ENCODE measurements around the gene ZNF670. TPM values are rescaled to one million over a fixed set of nuclear protein-coding genes. Genes with fewer than 3 reads are reported as not detected.

Gene ZNF670
- polyA plus RNA-seq, 1 donor from 2014 or later: 9.3 TPM

DNA sequence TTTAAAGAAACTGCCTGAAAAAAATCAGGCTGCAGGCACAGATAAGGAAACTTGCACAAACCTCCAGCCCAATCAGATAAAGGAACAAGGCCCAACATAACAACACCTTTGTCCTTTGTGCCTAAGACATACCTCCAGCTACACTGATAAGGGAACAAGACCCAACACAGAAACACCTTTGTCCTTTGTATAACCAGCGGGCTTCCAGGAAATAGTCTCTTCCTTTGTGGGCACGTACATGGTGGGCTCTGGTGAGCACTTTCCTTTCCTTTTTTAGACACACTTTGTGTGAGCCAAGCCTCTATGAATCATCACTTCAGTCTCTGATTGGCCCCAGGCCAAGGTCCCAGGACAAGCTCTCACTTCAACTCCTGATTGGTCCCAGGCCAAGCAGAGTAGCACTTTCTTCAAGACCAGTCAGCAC, 23.6 kb downstream of the ZNF670 start:
- H3K79me2 ChIP-seq (replicated peaks; ENCODE audit: insufficient read depth, low read length): peaks cover 38% of the 10 kb centered on the region
- H3F3A ChIP-seq (ENCODE audit: insufficient read depth, low read length, poor library complexity, severe bottlenecking): no peaks in the 10 kb centered on the region
- no peaks in the 10 kb centered on the region for H4K20me1 ChIP-seq (ENCODE audit: insufficient read depth)
- H2AFZ ChIP-seq (ENCODE audit: low read depth, low read length): no peak overlapping the region
- no peak overlapping the region for H3K4me3 ChIP-seq (ENCODE audit: low read length)
- peaks cover 5% of the 10 kb centered on the region for H3K9me3 ChIP-seq (ENCODE audit: low read length)
- H3K27ac ChIP-seq (ENCODE audit: low read length): no peak overlapping the region
- H3K9me2 ChIP-seq (ENCODE audit: insufficient read depth, low read length): no peaks in the 10 kb centered on the region
- H3K27me3 ChIP-seq (ENCODE audit: insufficient read depth, low read depth, low read length): no peaks in the 10 kb centered on the region
- H3K9ac ChIP-seq (ENCODE audit: low read length): no peak overlapping the region
- no peak for TF ChIP-seq EZH2 (IDR thresholded peaks at IDR 0.05; ENCODE audit: borderline replicate concordance, insufficient read depth, low read length, poor library complexity, severe bottlenecking)
- H3K4me2 ChIP-seq (ENCODE audit: low read length): no peak overlapping the region
- no peaks in the 10 kb centered on the region for H3K36me3 ChIP-seq (ENCODE audit: insufficient read depth, low read length)

DNA sequence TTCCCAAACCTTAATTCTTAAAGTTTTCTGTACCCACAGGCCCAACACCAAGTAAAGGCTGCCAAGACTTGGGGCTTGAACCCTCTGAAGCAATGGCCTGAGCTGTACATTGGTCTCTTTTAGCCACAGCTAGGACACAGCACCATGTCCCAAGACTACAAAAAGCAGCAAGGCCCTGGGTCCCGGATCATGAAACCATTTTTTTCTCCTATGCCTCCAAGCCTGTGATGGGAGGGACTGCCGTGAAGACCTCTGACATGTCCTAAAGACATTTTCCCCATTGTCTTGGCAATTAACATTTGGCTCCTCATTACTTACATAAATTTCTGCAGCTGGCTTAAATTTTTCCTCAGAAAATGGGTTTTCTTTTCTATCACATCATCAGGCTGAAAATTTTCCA, 30.9 kb downstream of the ZNF670 start:
- Histone ChIP-seq H3K27ac (ENCODE audit: low read length) (no peak overlapping the region), H3K36me3 (ENCODE audit: insufficient read depth, low read length) (no peaks in the 10 kb centered on the region), H3K9me3 (ENCODE audit: low read length) (peaks cover 13% of the 10 kb centered on the region), H3K9me2 (ENCODE audit: insufficient read depth, low read length) (no peaks in the 10 kb centered on the region), H3K4me2 (ENCODE audit: low read length) (no peak overlapping the region), H4K20me1 (ENCODE audit: insufficient read depth) (no peaks in the 10 kb centered on the region), H2AFZ (ENCODE audit: low read depth, low read length) (no peak overlapping the region), H3F3A (ENCODE audit: insufficient read depth, low read length, poor library complexity, severe bottlenecking) (no peaks in the 10 kb centered on the region), H3K4me3 (ENCODE audit: low read length) (no peak overlapping the region), H3K79me2 (replicated peaks; ENCODE audit: insufficient read depth, low read length) (peaks cover 30% of the 10 kb centered on the region), H3K27me3 (ENCODE audit: insufficient read depth, low read depth, low read length) (no peaks in the 10 kb centered on the region), H3K9ac (ENCODE audit: low read length) (no peak overlapping the region)
- TF ChIP-seq EP300 (conservative IDR thresholded peaks at IDR 0.05; ENCODE audit: poor library complexity, severe bottlenecking) (no peak), MXI1 (conservative IDR thresholded peaks at IDR 0.05; ENCODE audit: poor library complexity, severe bottlenecking) (no peak), RAD21 (conservative IDR thresholded peaks at IDR 0.05) (no peak), EZH2 (IDR thresholded peaks at IDR 0.05; ENCODE audit: borderline replicate concordance, insufficient read depth, low read length, poor library complexity, severe bottlenecking) (no peak), SMC3 (conservative IDR thresholded peaks at IDR 0.05; ENCODE audit: poor library complexity) (no peak)

DNA sequence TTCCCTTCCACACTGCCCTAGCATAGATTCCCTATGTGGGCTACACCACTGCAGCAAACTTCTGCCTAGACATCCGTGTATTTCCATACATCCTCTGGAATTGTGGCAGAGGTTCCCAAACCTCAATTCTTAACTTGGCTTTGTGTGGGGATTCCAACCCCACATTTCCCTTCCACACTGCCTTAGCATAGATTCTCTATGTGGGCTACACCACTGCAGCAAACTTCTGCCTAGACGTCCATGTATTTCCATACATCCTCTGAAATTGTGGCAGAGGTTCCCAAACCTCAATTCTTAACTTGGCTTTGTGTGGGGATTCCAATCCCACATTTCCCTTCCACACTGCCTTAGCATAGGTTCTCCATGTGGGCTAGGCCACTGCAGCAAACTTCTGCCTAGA, 31.4 kb downstream of the ZNF670 start:
- Histone ChIP-seq H3K4me3 (ENCODE audit: low read length) (no peak overlapping the region), H3K4me2 (ENCODE audit: low read length) (no peak overlapping the region), H3K9me2 (ENCODE audit: insufficient read depth, low read length) (no peaks in the 10 kb centered on the region), H3K36me3 (ENCODE audit: insufficient read depth, low read length) (no peaks in the 10 kb centered on the region), H3F3A (ENCODE audit: insufficient read depth, low read length, poor library complexity, severe bottlenecking) (no peaks in the 10 kb centered on the region), H3K9ac (ENCODE audit: low read length) (no peak overlapping the region), H3K27ac (ENCODE audit: low read length) (no peak overlapping the region), H2AFZ (ENCODE audit: low read depth, low read length) (no peak overlapping the region), H4K20me1 (ENCODE audit: insufficient read depth) (no peaks in the 10 kb centered on the region), H3K9me3 (ENCODE audit: low read length) (peaks cover 13% of the 10 kb centered on the region), H3K27me3 (ENCODE audit: insufficient read depth, low read depth, low read length) (no peaks in the 10 kb centered on the region), H3K79me2 (replicated peaks; ENCODE audit: insufficient read depth, low read length) (peaks cover 35% of the 10 kb centered on the region)
- no peak for TF ChIP-seq REST (IDR thresholded peaks at IDR 0.05; ENCODE audit: borderline replicate concordance)
- no peak for TF ChIP-seq SMC3 (conservative IDR thresholded peaks at IDR 0.05; ENCODE audit: poor library complexity)
- TF ChIP-seq MXI1 (conservative IDR thresholded peaks at IDR 0.05; ENCODE audit: poor library complexity, severe bottlenecking): no peak
- TF ChIP-seq POLR2AphosphoS5 (IDR thresholded peaks at IDR 0.05): no peak
- TF ChIP-seq RAD21 (conservative IDR thresholded peaks at IDR 0.05): no peak
- TF ChIP-seq EZH2 (IDR thresholded peaks at IDR 0.05; ENCODE audit: borderline replicate concordance, insufficient read depth, low read length, poor library complexity, severe bottlenecking): no peak
- no peak for TF ChIP-seq EP300 (conservative IDR thresholded peaks at IDR 0.05; ENCODE audit: poor library complexity, severe bottlenecking)
- TF ChIP-seq TAF1 (IDR thresholded peaks at IDR 0.05; ENCODE audit: low read depth): no peak
- TF ChIP-seq, protein P1, sequence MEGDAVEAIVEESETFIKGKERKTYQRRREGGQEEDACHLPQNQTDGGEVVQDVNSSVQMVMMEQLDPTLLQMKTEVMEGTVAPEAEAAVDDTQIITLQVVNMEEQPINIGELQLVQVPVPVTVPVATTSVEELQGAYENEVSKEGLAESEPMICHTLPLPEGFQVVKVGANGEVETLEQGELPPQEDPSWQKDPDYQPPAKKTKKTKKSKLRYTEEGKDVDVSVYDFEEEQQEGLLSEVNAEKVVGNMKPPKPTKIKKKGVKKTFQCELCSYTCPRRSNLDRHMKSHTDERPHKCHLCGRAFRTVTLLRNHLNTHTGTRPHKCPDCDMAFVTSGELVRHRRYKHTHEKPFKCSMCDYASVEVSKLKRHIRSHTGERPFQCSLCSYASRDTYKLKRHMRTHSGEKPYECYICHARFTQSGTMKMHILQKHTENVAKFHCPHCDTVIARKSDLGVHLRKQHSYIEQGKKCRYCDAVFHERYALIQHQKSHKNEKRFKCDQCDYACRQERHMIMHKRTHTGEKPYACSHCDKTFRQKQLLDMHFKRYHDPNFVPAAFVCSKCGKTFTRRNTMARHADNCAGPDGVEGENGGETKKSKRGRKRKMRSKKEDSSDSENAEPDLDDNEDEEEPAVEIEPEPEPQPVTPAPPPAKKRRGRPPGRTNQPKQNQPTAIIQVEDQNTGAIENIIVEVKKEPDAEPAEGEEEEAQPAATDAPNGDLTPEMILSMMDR (IDR thresholded peaks at IDR 0.05; ENCODE audit: poor library complexity, severe bottlenecking): no peak
